OCI-LY1 (cell line): ENCODE measurements around the gene MACROD1.

Experiments
- H2AFZ ChIP-seq: fragments of 200-600 bp; sonication (generic), shearing (Covaris generic); 2 replicates; pipeline ENCODE4 v1.6.0; 2014; ENCODE audit warnings: antibody characterized with exemption, mild to moderate bottlenecking, low read length
- H3F3A ChIP-seq: fragments of 200-600 bp; sonication (generic), shearing (Covaris generic); 2 replicates; pipeline ENCODE4 v1.6.0; 2014; ENCODE audit warnings: mild to moderate bottlenecking, antibody characterized with exemption, low read length, moderate library complexity; ENCODE audit not compliant: insufficient read depth
- H3K27ac ChIP-seq: fragments of 200-600 bp; sonication (generic); 2 replicates; pipeline ENCODE4 v1.5.1; 2014; ENCODE audit warnings: low read length, mixed run types, mild to moderate bottlenecking, low read depth; ENCODE audit not compliant: poor library complexity, severe bottlenecking
- H3K27me3 ChIP-seq: fragments of 200-600 bp; sonication (generic); 2 replicates; pipeline ENCODE4 v1.6.0; 2014; ENCODE audit warnings: antibody characterized with exemption, mild to moderate bottlenecking, low read length, moderate library complexity; ENCODE audit not compliant: insufficient read depth
- H3K36me3 ChIP-seq: fragments of 200-600 bp; sonication (generic); 2 replicates; pipeline ENCODE4 v1.6.1; 2014; ENCODE audit warnings: mild to moderate bottlenecking, antibody characterized with exemption, low read length, moderate library complexity, mixed read lengths; ENCODE audit not compliant: insufficient read depth
- H3K4me1 ChIP-seq: fragments of 200-600 bp; sonication (generic); 2 replicates; pipeline ENCODE4 v1.5.1; 2014; ENCODE audit warnings: mild to moderate bottlenecking, low read length, moderate library complexity; ENCODE audit not compliant: insufficient read depth, severe bottlenecking
- H3K4me2 ChIP-seq: fragments of 200-600 bp; sonication (generic), shearing (Covaris generic); 2 replicates; pipeline ENCODE4 v1.6.1; 2014; ENCODE audit warnings: low read length
- H3K4me3 ChIP-seq: fragments of 200-600 bp; sonication (generic); 2 replicates; pipeline ENCODE4 v1.5.1; 2014; ENCODE audit warnings: low read length, low read depth, mild to moderate bottlenecking, mixed read lengths; ENCODE audit not compliant: poor library complexity, severe bottlenecking
- H3K79me2 ChIP-seq: fragments of 200-600 bp; shearing (Covaris generic); 2 replicates; pipeline ENCODE4 v1.6.1; 2016; ENCODE audit warnings: mixed run types, low read length, mixed read lengths; ENCODE audit not compliant: insufficient read depth
- H3K9ac ChIP-seq: fragments of 200-600 bp; sonication (generic), shearing (Covaris generic); 2 replicates; pipeline ENCODE4 v1.6.1; 2014; ENCODE audit warnings: mild to moderate bottlenecking, low read length, mixed read lengths
- H3K9me2 ChIP-seq: fragments of 200-600 bp; sonication (generic), shearing (Covaris generic); 2 replicates; pipeline ENCODE4 v1.6.1; 2014; ENCODE audit warnings: low read depth, mild to moderate bottlenecking, low read length, mixed read lengths
- H3K9me3 ChIP-seq: fragments of 200-600 bp; shearing (Covaris generic); 2 replicates; pipeline ENCODE4 v1.6.1; 2014; ENCODE audit warnings: low read length, mixed read lengths
- H4K20me1 ChIP-seq: fragments of 200-600 bp; sonication (generic), shearing (Covaris generic); 2 replicates; pipeline ENCODE4 v1.6.0; 2016; ENCODE audit warnings: mild to moderate bottlenecking, low read length; ENCODE audit not compliant: insufficient read depth
- EZH2 ChIP-seq: fragments of 200-600 bp; sonication (generic), shearing (Covaris generic); IDR thresholded peaks from 2 replicates; pipeline ENCODE4 v1.8.0; 2017; ENCODE audit warnings: borderline replicate concordance, mixed run types, mild to moderate bottlenecking, antibody characterized with exemption, low read length, moderate library complexity, mixed read lengths
- TF ChIP-seq, protein P1 (sequence below): fragments of 200-600 bp; sonication (generic), shearing (Covaris generic); IDR thresholded peaks from 2 replicates; pipeline ENCODE4 v1.5.1; 2017; ENCODE audit warnings: mild to moderate bottlenecking, antibody characterized with exemption, low read length, moderate library complexity, mixed read lengths

The MACROD1 gene

GRCh38 chr11:64021757-64022093 lies 144.2 kb downstream of the MACROD1 start:
- H4K20me1 ChIP-seq = no peaks in the 10 kb centered on the region
- H3K27me3 ChIP-seq = peaks cover 1% of the 10 kb centered on the region; the same call in 1 of the 2 replicates
- H3K4me1 ChIP-seq = no peaks in the 10 kb centered on the region

DNA sequence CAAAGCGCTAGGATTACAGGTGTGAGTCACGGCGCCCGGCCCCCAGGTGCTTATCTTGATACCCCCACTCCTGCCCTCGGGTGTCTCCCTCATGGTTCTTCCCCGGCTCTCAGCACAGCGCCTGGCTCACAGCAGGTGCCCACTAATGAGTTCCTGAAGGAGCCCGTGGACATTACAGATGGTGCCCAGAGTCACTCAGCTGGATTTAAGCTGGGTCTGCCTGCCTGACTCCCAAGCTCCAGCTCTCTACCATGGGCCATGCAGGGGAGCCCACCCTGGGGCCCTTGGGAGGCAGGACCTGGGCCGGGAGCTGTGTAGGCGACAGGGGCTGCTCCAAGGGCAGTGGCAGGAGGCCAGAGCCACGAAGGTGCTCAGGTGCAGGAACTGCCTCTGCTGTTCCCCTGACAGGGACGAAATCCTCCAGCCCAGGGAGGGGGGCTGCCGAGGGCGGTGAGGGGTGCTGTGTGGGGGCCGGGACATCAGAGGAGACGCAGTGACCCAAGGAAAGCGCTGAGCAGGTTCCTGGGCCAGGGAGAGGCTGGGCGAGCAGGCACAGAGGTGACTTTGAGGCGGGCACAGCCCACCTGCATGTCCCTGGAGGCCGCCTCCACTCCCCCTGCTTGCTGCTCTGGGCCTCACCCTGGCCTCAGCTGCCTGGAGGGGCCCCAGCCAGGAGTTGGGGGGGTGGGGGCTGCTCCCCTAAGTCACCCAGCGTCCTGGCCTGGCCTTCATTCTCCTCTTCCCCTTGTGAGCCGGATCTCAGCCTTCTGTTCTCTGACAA lies 144.7 kb downstream of the MACROD1 start:
- Histone ChIP-seq H3F3A (no peaks in the 10 kb centered on the region), H3K9me3 (no peaks in the 10 kb centered on the region), H3K9me2 (no peaks in the 10 kb centered on the region), H3K36me3 (no peaks in the 10 kb centered on the region), H4K20me1 (no peaks in the 10 kb centered on the region), H3K4me1 (no peaks in the 10 kb centered on the region), H2AFZ (no peak overlapping the region), H3K4me2 (no peak overlapping the region), H3K79me2 (no peaks in the 10 kb centered on the region), H3K27ac (no peak overlapping the region), H3K27me3 (no peaks in the 10 kb centered on the region; the same call in 1 of the 2 replicates), H3K9ac (no peak overlapping the region), H3K4me3 (no peak overlapping the region)
- TF ChIP-seq EZH2 = no peak
- TF ChIP-seq, protein P1, sequence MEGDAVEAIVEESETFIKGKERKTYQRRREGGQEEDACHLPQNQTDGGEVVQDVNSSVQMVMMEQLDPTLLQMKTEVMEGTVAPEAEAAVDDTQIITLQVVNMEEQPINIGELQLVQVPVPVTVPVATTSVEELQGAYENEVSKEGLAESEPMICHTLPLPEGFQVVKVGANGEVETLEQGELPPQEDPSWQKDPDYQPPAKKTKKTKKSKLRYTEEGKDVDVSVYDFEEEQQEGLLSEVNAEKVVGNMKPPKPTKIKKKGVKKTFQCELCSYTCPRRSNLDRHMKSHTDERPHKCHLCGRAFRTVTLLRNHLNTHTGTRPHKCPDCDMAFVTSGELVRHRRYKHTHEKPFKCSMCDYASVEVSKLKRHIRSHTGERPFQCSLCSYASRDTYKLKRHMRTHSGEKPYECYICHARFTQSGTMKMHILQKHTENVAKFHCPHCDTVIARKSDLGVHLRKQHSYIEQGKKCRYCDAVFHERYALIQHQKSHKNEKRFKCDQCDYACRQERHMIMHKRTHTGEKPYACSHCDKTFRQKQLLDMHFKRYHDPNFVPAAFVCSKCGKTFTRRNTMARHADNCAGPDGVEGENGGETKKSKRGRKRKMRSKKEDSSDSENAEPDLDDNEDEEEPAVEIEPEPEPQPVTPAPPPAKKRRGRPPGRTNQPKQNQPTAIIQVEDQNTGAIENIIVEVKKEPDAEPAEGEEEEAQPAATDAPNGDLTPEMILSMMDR = no peak

More at GRCh38 chr11:64021757-64022093, 144.2 kb downstream of the MACROD1 start:
- no peaks in the 10 kb centered on the region for H3K79me2 ChIP-seq
- H3K4me3 ChIP-seq = no peak overlapping the region
- no peak overlapping the region for H3K4me2 ChIP-seq
- no peaks in the 10 kb centered on the region for H3K9me2 ChIP-seq
- TF ChIP-seq, protein P1 = no peak
- TF ChIP-seq EZH2 = no peak
- no peak overlapping the region for H3K27ac ChIP-seq
- no peaks in the 10 kb centered on the region for H3K9me3 ChIP-seq
- H3K9ac ChIP-seq = no peak overlapping the region
- H3F3A ChIP-seq = no peaks in the 10 kb centered on the region
- H2AFZ ChIP-seq = no peak overlapping the region
- H3K36me3 ChIP-seq = no peaks in the 10 kb centered on the region

- Histone ChIP-seq H3K9ac (no peak overlapping the region), H3F3A (no peaks in the 10 kb centered on the region), H3K36me3 (no peaks in the 10 kb centered on the region), H3K9me2 (no peaks in the 10 kb centered on the region), H3K27me3 (no peaks in the 10 kb centered on the region; the same call in 1 of the 2 replicates), H2AFZ (no peak overlapping the region), H3K9me3 (no peaks in the 10 kb centered on the region), H3K4me3 (no peak overlapping the region), H3K4me2 (no peak overlapping the region), H3K27ac (no peak overlapping the region), H3K4me1 (no peaks in the 10 kb centered on the region), H4K20me1 (no peaks in the 10 kb centered on the region), H3K79me2 (no peaks in the 10 kb centered on the region)
- TF ChIP-seq, protein P1 = no peak
- TF ChIP-seq EZH2 = no peak
Observed at GRCh38 chr11:64019106-64020037, 146.5 kb downstream of the MACROD1 start.
